ENCODE results near the gene ITGAX.

Gene ITGAX

GRCh38 chr16:31363721-31364120, 8.7 kb downstream of the ITGAX start:
- Histone ChIP-seq H3K36me3 (replicated peaks; ENCODE audit: insufficient read depth, low read length) (no peaks in the 10 kb centered on the region), H3K4me2 (ENCODE audit: low read depth, low read length) (no peak overlapping the region), H3K4me3 (ENCODE audit: low read length) (no peak overlapping the region), H3K9me2 (replicated peaks; ENCODE audit: insufficient read depth, low read length) (no peaks in the 10 kb centered on the region), H3K4me1 (ENCODE audit: low read length) (no peaks in the 10 kb centered on the region), H2AFZ (ENCODE audit: low read length) (no peak overlapping the region), H3F3A (ENCODE audit: insufficient read depth, low read length) (no peaks in the 10 kb centered on the region), H3K27me3 (replicated peaks; ENCODE audit: insufficient read depth, low read length) (peaks cover 23% of the 10 kb centered on the region), H3K27ac (ENCODE audit: low read length) (no peak overlapping the region), H3K79me2 (ENCODE audit: low read length) (no peaks in the 10 kb centered on the region), H3K9ac (ENCODE audit: low read length) (no peak overlapping the region), H4K20me1 (ENCODE audit: insufficient read depth, low read length) (no peaks in the 10 kb centered on the region), H3K9me3 (replicated peaks; ENCODE audit: insufficient read depth, low read length) (no peaks in the 10 kb centered on the region)
- TF ChIP-seq CTCF (IDR thresholded peaks at IDR 0.05; ENCODE audit: low read length) (no peak), EZH2 (optimal IDR thresholded peaks at IDR 0.05; ENCODE audit: low read depth, low read length) (no peak), EZH2phosphoT487 (IDR thresholded peaks at IDR 0.05; ENCODE audit: low read length) (no peak)
- DNase-seq = no peak

GRCh38 chr16:31364421-31364820, 9.4 kb downstream of the ITGAX start:
- H2AFZ ChIP-seq (ENCODE audit: low read length) = no peak overlapping the region
- H3K27me3 ChIP-seq (replicated peaks; ENCODE audit: insufficient read depth, low read length) = peaks cover 26% of the 10 kb centered on the region
- no peak overlapping the region for H3K9ac ChIP-seq (ENCODE audit: low read length)
- H3K4me1 ChIP-seq (ENCODE audit: low read length) = no peaks in the 10 kb centered on the region
- H3K4me2 ChIP-seq (ENCODE audit: low read depth, low read length) = no peak overlapping the region
- H3K4me3 ChIP-seq (ENCODE audit: low read length) = no peak overlapping the region
- TF ChIP-seq EZH2 (optimal IDR thresholded peaks at IDR 0.05; ENCODE audit: low read depth, low read length) = no peak
- no peak for TF ChIP-seq EZH2phosphoT487 (IDR thresholded peaks at IDR 0.05; ENCODE audit: low read length)
- no peaks in the 10 kb centered on the region for H4K20me1 ChIP-seq (ENCODE audit: insufficient read depth, low read length)
- no peaks in the 10 kb centered on the region for H3K36me3 ChIP-seq (replicated peaks; ENCODE audit: insufficient read depth, low read length)
- H3K79me2 ChIP-seq (ENCODE audit: low read length) = no peaks in the 10 kb centered on the region
- H3F3A ChIP-seq (ENCODE audit: insufficient read depth, low read length) = no peaks in the 10 kb centered on the region
- H3K9me3 ChIP-seq (replicated peaks; ENCODE audit: insufficient read depth, low read length) = no peaks in the 10 kb centered on the region
- DNase-seq = no peak
- no peak overlapping the region for H3K27ac ChIP-seq (ENCODE audit: low read length)
- no peaks in the 10 kb centered on the region for H3K9me2 ChIP-seq (replicated peaks; ENCODE audit: insufficient read depth, low read length)

GRCh38 chr16:31365131-31365865, 10.3 kb downstream of the ITGAX start:
- no peak overlapping the region for H3K4me3 ChIP-seq (ENCODE audit: low read length)
- H3K27me3 ChIP-seq (replicated peaks; ENCODE audit: insufficient read depth, low read length) = peaks cover 30% of the 10 kb centered on the region
- H3K4me1 ChIP-seq (ENCODE audit: low read length) = no peaks in the 10 kb centered on the region
- no peaks in the 10 kb centered on the region for H4K20me1 ChIP-seq (ENCODE audit: insufficient read depth, low read length)
- no peak overlapping the region for H3K9ac ChIP-seq (ENCODE audit: low read length)
- no peak overlapping the region for H3K4me2 ChIP-seq (ENCODE audit: low read depth, low read length)
- TF ChIP-seq EZH2 (optimal IDR thresholded peaks at IDR 0.05; ENCODE audit: low read depth, low read length) (no peak), CTCF (IDR thresholded peaks at IDR 0.05; ENCODE audit: low read length) (no peak), EZH2phosphoT487 (IDR thresholded peaks at IDR 0.05; ENCODE audit: low read length) (no peak)
- H2AFZ ChIP-seq (ENCODE audit: low read length) = no peak overlapping the region
- no peaks in the 10 kb centered on the region for H3F3A ChIP-seq (ENCODE audit: insufficient read depth, low read length)
- H3K9me2 ChIP-seq (replicated peaks; ENCODE audit: insufficient read depth, low read length) = no peaks in the 10 kb centered on the region
- no peak overlapping the region for H3K27ac ChIP-seq (ENCODE audit: low read length)
- no peaks in the 10 kb centered on the region for H3K79me2 ChIP-seq (ENCODE audit: low read length)
- no peaks in the 10 kb centered on the region for H3K9me3 ChIP-seq (replicated peaks; ENCODE audit: insufficient read depth, low read length)
- H3K36me3 ChIP-seq (replicated peaks; ENCODE audit: insufficient read depth, low read length) = no peaks in the 10 kb centered on the region
- DNase-seq = no peak

GRCh38 chr16:31367853-31368252, 12.9 kb downstream of the ITGAX start:
- Histone ChIP-seq H3K36me3 (replicated peaks; ENCODE audit: insufficient read depth, low read length) (no peaks in the 10 kb centered on the region), H4K20me1 (ENCODE audit: insufficient read depth, low read length) (no peaks in the 10 kb centered on the region), H3K9ac (ENCODE audit: low read length) (no peak overlapping the region), H3K9me2 (replicated peaks; ENCODE audit: insufficient read depth, low read length) (no peaks in the 10 kb centered on the region), H3F3A (ENCODE audit: insufficient read depth, low read length) (no peaks in the 10 kb centered on the region), H3K79me2 (ENCODE audit: low read length) (no peaks in the 10 kb centered on the region), H3K4me1 (ENCODE audit: low read length) (no peaks in the 10 kb centered on the region), H3K4me2 (ENCODE audit: low read depth, low read length) (no peak overlapping the region), H3K27ac (ENCODE audit: low read length) (no peak overlapping the region), H3K4me3 (ENCODE audit: low read length) (no peak overlapping the region), H3K27me3 (replicated peaks; ENCODE audit: insufficient read depth, low read length) (peaks cover 41% of the 10 kb centered on the region), H2AFZ (ENCODE audit: low read length) (no peak overlapping the region), H3K9me3 (replicated peaks; ENCODE audit: insufficient read depth, low read length) (no peaks in the 10 kb centered on the region)
- no peak for DNase-seq
- TF ChIP-seq EZH2phosphoT487 (IDR thresholded peaks at IDR 0.05; ENCODE audit: low read length) = no peak
- TF ChIP-seq CTCF (IDR thresholded peaks at IDR 0.05; ENCODE audit: low read length) = no peak
- TF ChIP-seq EZH2 (optimal IDR thresholded peaks at IDR 0.05; ENCODE audit: low read depth, low read length) = no peak
